HG03159 (cell line): ENCODE data around the gene SPOCK2.
"Not testable (repeated sequence)": the region's sequence is repeated elsewhere in the genome, so short reads cannot be mapped to it uniquely, and the experiment has no call there.

ENCODE experiments used
- ATAC-seq: cut with Tn5 transposase; IDR thresholded peaks from one replicate; pipeline ENCODE4 v1.9.1; 2021; ENCODE audit warnings: mild to moderate bottlenecking, moderate library complexity; ENCODE audit not compliant: unreplicated experiment

SPOCK2 gene

GRCh38 chr10:72087969-72088888 lies at the start of gene SPOCK2:
SPOCK2 (minus strand) TSS chr10:72088551; CDS start chr10:72088328, 223 bp downstream.
- ATAC-seq, result no peak

- no peak for ATAC-seq
These were observed 49.2 kb upstream of the SPOCK2 start for GRCh38 chr10:72137583-72137982.

- not testable (repeated sequence) for ATAC-seq
These were observed 47.9 kb upstream of the SPOCK2 start for GRCh38 chr10:72136225-72136624.

GRCh38 chr10:72134785-72135767 lies 46.7 kb upstream of the SPOCK2 start:
- no peak for ATAC-seq

GRCh38 chr10:72133517-72133916 lies 45.2 kb upstream of the SPOCK2 start:
- peak; percentile 75 for ATAC-seq

GRCh38 chr10:72132854-72133253 lies 44.5 kb upstream of the SPOCK2 start:
- ATAC-seq, result no peak

GRCh38 chr10:72127571-72127970 lies 39.2 kb upstream of the SPOCK2 start:
- ATAC-seq, result no peak

GRCh38 chr10:72126872-72127232 lies 38.5 kb upstream of the SPOCK2 start:
- ATAC-seq, result no peak

- ATAC-seq, result no peak
These were observed 38.0 kb upstream of the SPOCK2 start for GRCh38 chr10:72126184-72126871.

GRCh38 chr10:72124989-72125388 lies 36.6 kb upstream of the SPOCK2 start:
- ATAC-seq, result no peak

- ATAC-seq, result no peak
These were observed 36.0 kb upstream of the SPOCK2 start for GRCh38 chr10:72124381-72124780.

- no peak for ATAC-seq
These were observed 35.3 kb upstream of the SPOCK2 start for GRCh38 chr10:72123616-72124015.

GRCh38 chr10:72122221-72122620 lies 33.9 kb upstream of the SPOCK2 start:
- ATAC-seq, result no peak

- no peak for ATAC-seq
These were observed 33.0 kb upstream of the SPOCK2 start for GRCh38 chr10:72121389-72121788.

GRCh38 chr10:72116372-72116771 lies 28.0 kb upstream of the SPOCK2 start:
- no peak for ATAC-seq

- ATAC-seq, result no peak
These were observed 26.5 kb upstream of the SPOCK2 start for GRCh38 chr10:72114706-72115450.

GRCh38 chr10:72110673-72111401 lies 22.5 kb upstream of the SPOCK2 start:
- no peak for ATAC-seq

GRCh38 chr10:72109636-72110157 lies 21.3 kb upstream of the SPOCK2 start:
- no peak for ATAC-seq
